HCT116 (cell line): ENCODE data around the gene CDC42BPA. TPM values are rescaled to one million over a fixed set of nuclear protein-coding genes. Genes with fewer than 3 reads are reported as not detected.

ENCODE experiments used
- ATAC-seq: fragments of 200-7000 bp; cut with Tn5 transposase; 2 replicates; pipeline ENCODE4 v1.9.1; 2020; ENCODE audit warnings: mild to moderate bottlenecking, moderate library complexity
- BruUV-seq: library from RNA; stranded (reverse); fragments of 400-500 nt; replicated peaks from 2 replicates; lab custom pipeline; 2021; lab: Mats Ljungman, UMichigan
- CTCF ChIA-PET: fragments of 300-600 bp; sonication (Branson Sonifier 250); formaldehyde crosslinking; loops from one replicate; lab custom pipeline; 2021; ENCODE audit warnings: antibody characterized with exemption; lab: Charles Lee
- POLR2A ChIA-PET: fragments of 300-600, 350-600 bp; sonication (Branson Sonifier 250); formaldehyde crosslinking; loops from one replicate; lab custom pipeline; 2021; ENCODE audit warnings: antibody characterized with exemption; lab: Charles Lee
- RAD21 ChIA-PET, 2 experiments: fragments of 300-600 bp; sonication (Branson Sonifier 250); formaldehyde crosslinking; loops; one replicate each; lab custom pipeline; 2023; ENCODE audit warnings: low total read pairs in 2 of 2; ENCODE audit not compliant: uncharacterized antibody in 2 of 2, unreplicated experiment in 2 of 2, low non-redundant PET in 1 of 2; lab: Charles Lee
- DNase-seq: peaks from one replicate; pipeline ENCODE4 v3.0.0-alpha.2; 2010; ENCODE audit warnings: low read depth, low spot score
- H2AFZ ChIP-seq: fragments of 200-600 bp; shearing (Covaris generic), sonication (generic); 2 replicates; pipeline ENCODE4 v1.6.1; 2017; ENCODE audit warnings: low read depth, mixed run types, mixed read lengths, antibody characterized with exemption, low read length; ENCODE audit not compliant: poor library complexity, severe bottlenecking
- H3K27ac ChIP-seq: 2 replicates; pipeline ENCODE4 v1.5.1; 2012; ENCODE audit warnings: low read depth, low read length
- H3K27me3 ChIP-seq: fragments of 200-600 bp; sonication (generic); 2 replicates; pipeline ENCODE4 v1.6.1; 2016; ENCODE audit warnings: mixed run types, low read length, mixed read lengths; ENCODE audit not compliant: insufficient read depth
- H3K36me3 ChIP-seq, 2 experiments: fragments of 200-500 bp in 1 of 2; fragments of 200-600 bp in 1 of 2; sonication (Bioruptor generic) in 1 of 2; sonication (generic) in 1 of 2; 2 replicates each; pipeline versions ENCODE4 v1.5.1 to v1.6.1; 2014 to 2016; ENCODE audit warnings: low read length in 2 of 2, inconsistent platforms in 1 of 2, mixed read lengths in 1 of 2, mixed run types in 1 of 2; ENCODE audit not compliant: insufficient read depth in 2 of 2, control insufficient read depth in 1 of 2
- H3K4me1 ChIP-seq, 2 experiments: fragments of 200-600 bp in 1 of 2; sonication (generic) in 1 of 2; 2 replicates each; pipeline versions ENCODE4 v1.5.1 to v1.6.1; 2012 to 2017; ENCODE audit warnings: low read length in 2 of 2, inconsistent platforms in 1 of 2, mild to moderate bottlenecking in 1 of 2, mixed read lengths in 1 of 2, mixed run types in 1 of 2, moderate library complexity in 1 of 2; ENCODE audit not compliant: insufficient read depth in 2 of 2, control insufficient read depth in 1 of 2
- H3K4me2 ChIP-seq: fragments of 200-600 bp; sonication (generic); 2 replicates; pipeline ENCODE4 v1.6.1; 2017; ENCODE audit warnings: mixed run types, low read length, mixed read lengths
- H3K4me3 ChIP-seq, 2 experiments: fragments of 200-600 bp in 1 of 2; sonication (generic) in 1 of 2; replicated peaks in 1 of 2; 2 replicates each; pipeline ENCODE4 v1.5.1; 2011 to 2016; ENCODE audit warnings: low read length in 2 of 2, control low read depth in 1 of 2, low read depth in 1 of 2, mild to moderate bottlenecking in 1 of 2, mixed read lengths in 1 of 2, mixed run types in 1 of 2
- H3K79me2 ChIP-seq: fragments of 200-600 bp; sonication (generic); 2 replicates; pipeline ENCODE4 v1.6.1; 2017; ENCODE audit warnings: mild to moderate bottlenecking, mixed run types, low read length, moderate library complexity, mixed read lengths; ENCODE audit not compliant: insufficient read depth
- H3K9ac ChIP-seq: fragments of 200-600 bp; sonication (generic); 2 replicates; pipeline ENCODE4 v1.6.1; 2016; ENCODE audit warnings: low read length, mixed read lengths
- H3K9me2 ChIP-seq: fragments of 200-600 bp; sonication (generic), shearing (Covaris generic); 2 replicates; pipeline ENCODE4 v1.6.1; 2017; ENCODE audit warnings: mixed run types, mild to moderate bottlenecking, moderate library complexity; ENCODE audit not compliant: insufficient read depth
- H3K9me3 ChIP-seq, 2 experiments: fragments of 200-500 bp in 1 of 2; fragments of 200-600 bp in 1 of 2; sonication (Bioruptor generic) in 1 of 2; sonication (generic) in 1 of 2; 2 replicates each; pipeline ENCODE4 v1.6.1; 2014 to 2017; ENCODE audit warnings: low read length in 2 of 2, mixed read lengths in 2 of 2, inconsistent platforms in 1 of 2, low read depth in 1 of 2, mild to moderate bottlenecking in 1 of 2, mixed run types in 1 of 2, moderate library complexity in 1 of 2; ENCODE audit not compliant: control insufficient read depth in 1 of 2, insufficient read depth in 1 of 2
- H4K20me1 ChIP-seq: fragments of 200-600 bp; sonication (generic), shearing (Covaris generic); 2 replicates; pipeline ENCODE4 v1.6.1; 2017; ENCODE audit warnings: mixed run types, mild to moderate bottlenecking, moderate library complexity; ENCODE audit not compliant: insufficient read depth
- CBX3 ChIP-seq: IDR thresholded peaks from 2 replicates; pipeline ENCODE4 v1.6.1; 2012; ENCODE audit warnings: low read depth
- EGR1 ChIP-seq: IDR thresholded peaks from 2 replicates; pipeline ENCODE4 v1.6.1; 2012; ENCODE audit warnings: low read depth
- EZH2 ChIP-seq: fragments of 200-600 bp; sonication (generic); IDR thresholded peaks from 2 replicates; pipeline ENCODE4 v1.6.1; 2017; ENCODE audit warnings: antibody characterized with exemption, mixed run types
- EZH2phosphoT487 ChIP-seq: fragments of 200-600 bp; IDR thresholded peaks from 2 replicates; pipeline ENCODE4 v1.6.1; 2018; ENCODE audit warnings: antibody characterized with exemption, borderline replicate concordance
- FOSL1 ChIP-seq: IDR thresholded peaks from 2 replicates; pipeline ENCODE4 v1.6.1; 2012; ENCODE audit warnings: low read depth
- POLR2A ChIP-seq: IDR thresholded peaks from 2 replicates; pipeline ENCODE4 v1.7.0; 2011; ENCODE audit warnings: borderline replicate concordance; ENCODE audit not compliant: insufficient read depth, insufficient read length; ENCODE audit errors: extremely low read depth
- POLR2AphosphoS5 ChIP-seq: IDR thresholded peaks from 2 replicates; pipeline ENCODE4 v1.6.1; 2011; ENCODE audit warnings: mild to moderate bottlenecking, low read depth, low read length, moderate library complexity
- TCF7L2 ChIP-seq: IDR thresholded peaks from 2 replicates; pipeline ENCODE4 v1.7.0; 2011; ENCODE audit warnings: borderline replicate concordance, inconsistent platforms; ENCODE audit not compliant: insufficient read depth, insufficient read length; ENCODE audit errors: extremely low read depth
- ZFX ChIP-seq: fragments of 450-650 bp; IDR thresholded peaks from 2 replicates; pipeline ENCODE4 v1.6.1; 2017
- ZNF274 ChIP-seq: fragments of 200-500 bp; sonication (Bioruptor generic); IDR thresholded peaks from 2 replicates; pipeline ENCODE4 v1.6.1; 2014; ENCODE audit warnings: mild to moderate bottlenecking, low read depth, low read length, inconsistent platforms
- intact Hi-C: fragments of 100-400 bp; cut with micrococcal nuclease; formaldehyde crosslinking; loops from 2 replicates; pipeline ENCODE4 v1.10.0; 2022
- total RNA-seq: library from RNA; stranded (reverse); gene quantifications from one replicate; pipeline ENCODE4 v1.2.1, GENCODE V29; 2021; ENCODE audit not compliant: unreplicated experiment

CDC42BPA gene
- total RNA-seq, 1 experiment from 2014 or later, result 44.0 TPM

- intact Hi-C loops, result no loop called here
- TF ChIP-seq ZFX (no peak), CBX3 (no peak), EZH2phosphoT487 (no peak), EGR1 (no peak), POLR2AphosphoS5 (no peak), ZNF274 (no peak), EZH2 (no peak), TCF7L2 (no peak), POLR2A (no peak), FOSL1 (no peak)
- Histone ChIP-seq H3K9ac (no peak overlapping the region), H3K27ac (peak overlapping the region; percentile 2; the same call in 1 of the 2 replicates), H3K9me3 (no peaks in the 10 kb centered on the region), H3K4me3 (no peak overlapping the region), H3K4me2 (peak overlapping the region; percentile 52), H3K79me2 (peaks cover 95% of the 10 kb centered on the region), H3K4me1 (peaks cover 23 to 38% of the 10 kb centered on the region in 2 experiments), H4K20me1 (no peaks in the 10 kb centered on the region), H3K36me3 (no peaks in the 10 kb centered on the region), H3K9me2 (no peaks in the 10 kb centered on the region), H3K27me3 (no peaks in the 10 kb centered on the region), H2AFZ (no peak overlapping the region)
- ATAC-seq (peak; percentile 46), DNase-seq (no peak)
- ChIA-PET POLR2A (no interaction called here), CTCF (no interaction called here), RAD21 (no interaction called here)
- no TSS peak for BruUV-seq
Measured at GRCh38 chr1:227244339-227245118, 73.8 kb downstream of the CDC42BPA start.
